HepG2 (cell line): ENCODE measurements around the gene UGT1A7.

ENCODE experiments used
- CBFB ChIP-seq: sonication (generic); formaldehyde crosslinking; IDR thresholded peaks from 2 replicates; pipeline ENCODE4 v1.4.0; 2020; ENCODE audit warnings: missing genetic modification reagents
- EZH2 ChIP-seq: conservative IDR thresholded peaks from 2 replicates; pipeline ENCODE4 v1.6.1; 2012; ENCODE audit warnings: mild to moderate bottlenecking, low read depth, low read length, moderate library complexity
- FOXM1 ChIP-seq: sonication (generic); formaldehyde crosslinking; IDR thresholded peaks from 2 replicates; pipeline ENCODE4 v1.5.0; 2020; ENCODE audit warnings: missing genetic modification reagents
- HOXD1 ChIP-seq: sonication (generic); formaldehyde crosslinking; IDR thresholded peaks from 2 replicates; pipeline ENCODE4 v1.5.0; 2020; ENCODE audit warnings: missing genetic modification reagents
- NFRKB ChIP-seq: fragments of 450-650 bp; IDR thresholded peaks from 2 replicates; pipeline ENCODE4 v1.6.1; 2017
- PRPF4 ChIP-seq: fragments of 200-400 bp; formaldehyde crosslinking; IDR thresholded peaks from 2 replicates; pipeline ENCODE4 v1.6.1; 2016; ENCODE audit warnings: low read length, low read depth; ENCODE audit not compliant: poor library complexity, severe bottlenecking
- TARDBP ChIP-seq: sonication (generic); formaldehyde crosslinking; IDR thresholded peaks from 2 replicates; pipeline ENCODE4 v1.8.0; 2022; ENCODE audit warnings: mild to moderate bottlenecking, missing genetic modification reagents
- YY1 ChIP-seq: IDR thresholded peaks from 2 replicates; pipeline ENCODE4 v1.6.1; 2011; ENCODE audit warnings: low read length, low read depth, moderate library complexity, mild to moderate bottlenecking; ENCODE audit not compliant: insufficient read depth, insufficient replicate concordance
- ZSCAN21 ChIP-seq: sonication (generic); formaldehyde crosslinking; IDR thresholded peaks from 2 replicates; pipeline ENCODE4 v1.8.0; 2022; ENCODE audit warnings: mild to moderate bottlenecking, missing genetic modification reagents, moderate library complexity, borderline replicate concordance
- TF ChIP-seq, protein P1 (sequence below): sonication (generic); formaldehyde crosslinking; IDR thresholded peaks from 2 replicates; pipeline ENCODE4 v1.9.0; 2021; ENCODE audit warnings: missing genetic modification reagents, borderline replicate concordance
- TF ChIP-seq, protein P2 (sequence below): sonication (generic); formaldehyde crosslinking; IDR thresholded peaks from 2 replicates; pipeline ENCODE4 v1.5.0; 2020; ENCODE audit warnings: mild to moderate bottlenecking, missing genetic modification reagents, moderate library complexity
- TF ChIP-seq, protein P3 (sequence below): sonication (generic); formaldehyde crosslinking; IDR thresholded peaks from 2 replicates; pipeline ENCODE4 v1.4.0; 2020; ENCODE audit warnings: missing genetic modification reagents; ENCODE audit errors: not compliant biosample characterization

DNA sequence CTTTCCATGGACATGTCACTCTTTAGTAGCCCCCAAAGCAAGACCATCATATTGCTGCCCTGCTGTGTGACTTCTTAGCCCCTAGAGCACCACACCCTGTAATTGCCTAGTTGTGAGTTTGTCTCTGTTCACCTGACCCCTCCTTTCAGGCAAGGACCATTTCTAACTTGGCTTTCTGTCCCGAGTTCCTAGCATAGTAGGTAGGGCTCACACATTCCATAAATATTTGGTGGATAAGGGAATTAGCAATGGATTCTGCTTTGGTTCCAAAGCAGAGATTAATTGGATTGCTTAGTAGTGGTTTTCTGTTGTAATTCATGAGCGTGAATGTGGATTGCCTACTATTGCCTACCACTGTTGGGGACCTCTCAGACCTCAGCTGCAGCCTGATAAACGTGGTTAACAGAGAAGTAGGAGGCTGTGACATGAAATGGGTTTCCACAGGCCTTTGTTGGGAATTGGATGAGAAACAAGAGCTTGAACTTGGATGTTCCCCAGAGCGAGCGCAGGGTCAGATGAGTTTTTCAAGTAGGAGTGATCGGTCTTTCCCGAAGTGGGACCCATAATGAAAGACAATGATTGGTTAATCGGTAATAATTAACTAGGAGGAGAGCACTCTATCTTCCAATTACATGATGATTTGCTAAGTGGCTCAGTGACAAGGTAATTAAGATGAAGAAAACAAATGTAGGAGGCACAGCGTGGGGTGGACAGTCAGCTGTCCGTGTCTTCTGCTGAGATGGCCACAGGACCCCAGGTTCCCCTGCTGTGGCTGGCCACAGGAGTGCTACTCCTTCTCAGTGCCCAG lies 65.0 kb downstream of the UGT1A7 start:
- TF ChIP-seq, protein P1, sequence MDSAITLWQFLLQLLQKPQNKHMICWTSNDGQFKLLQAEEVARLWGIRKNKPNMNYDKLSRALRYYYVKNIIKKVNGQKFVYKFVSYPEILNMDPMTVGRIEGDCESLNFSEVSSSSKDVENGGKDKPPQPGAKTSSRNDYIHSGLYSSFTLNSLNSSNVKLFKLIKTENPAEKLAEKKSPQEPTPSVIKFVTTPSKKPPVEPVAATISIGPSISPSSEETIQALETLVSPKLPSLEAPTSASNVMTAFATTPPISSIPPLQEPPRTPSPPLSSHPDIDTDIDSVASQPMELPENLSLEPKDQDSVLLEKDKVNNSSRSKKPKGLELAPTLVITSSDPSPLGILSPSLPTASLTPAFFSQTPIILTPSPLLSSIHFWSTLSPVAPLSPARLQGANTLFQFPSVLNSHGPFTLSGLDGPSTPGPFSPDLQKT (CRISPR knock-in tag) = no peak
- TF ChIP-seq EZH2 (no peak), ZSCAN21 (CRISPR knock-in tag) (no peak), CBFB (CRISPR knock-in tag) (no peak), TARDBP (CRISPR knock-in tag) (no peak), NFRKB (no peak), PRPF4 (no peak), YY1 (no peak), FOXM1 (no peak), HOXD1 (no peak)
- TF ChIP-seq, protein P2, sequence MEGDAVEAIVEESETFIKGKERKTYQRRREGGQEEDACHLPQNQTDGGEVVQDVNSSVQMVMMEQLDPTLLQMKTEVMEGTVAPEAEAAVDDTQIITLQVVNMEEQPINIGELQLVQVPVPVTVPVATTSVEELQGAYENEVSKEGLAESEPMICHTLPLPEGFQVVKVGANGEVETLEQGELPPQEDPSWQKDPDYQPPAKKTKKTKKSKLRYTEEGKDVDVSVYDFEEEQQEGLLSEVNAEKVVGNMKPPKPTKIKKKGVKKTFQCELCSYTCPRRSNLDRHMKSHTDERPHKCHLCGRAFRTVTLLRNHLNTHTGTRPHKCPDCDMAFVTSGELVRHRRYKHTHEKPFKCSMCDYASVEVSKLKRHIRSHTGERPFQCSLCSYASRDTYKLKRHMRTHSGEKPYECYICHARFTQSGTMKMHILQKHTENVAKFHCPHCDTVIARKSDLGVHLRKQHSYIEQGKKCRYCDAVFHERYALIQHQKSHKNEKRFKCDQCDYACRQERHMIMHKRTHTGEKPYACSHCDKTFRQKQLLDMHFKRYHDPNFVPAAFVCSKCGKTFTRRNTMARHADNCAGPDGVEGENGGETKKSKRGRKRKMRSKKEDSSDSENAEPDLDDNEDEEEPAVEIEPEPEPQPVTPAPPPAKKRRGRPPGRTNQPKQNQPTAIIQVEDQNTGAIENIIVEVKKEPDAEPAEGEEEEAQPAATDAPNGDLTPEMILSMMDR (CRISPR knock-in tag) = no peak
- TF ChIP-seq, protein P3, sequence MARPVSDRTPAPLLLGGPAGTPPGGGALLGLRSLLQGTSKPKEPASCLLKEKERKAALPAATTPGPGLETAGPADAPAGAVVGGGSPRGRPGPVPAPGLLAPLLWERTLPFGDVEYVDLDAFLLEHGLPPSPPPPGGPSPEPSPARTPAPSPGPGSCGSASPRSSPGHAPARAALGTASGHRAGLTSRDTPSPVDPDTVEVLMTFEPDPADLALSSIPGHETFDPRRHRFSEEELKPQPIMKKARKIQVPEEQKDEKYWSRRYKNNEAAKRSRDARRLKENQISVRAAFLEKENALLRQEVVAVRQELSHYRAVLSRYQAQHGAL (CRISPR knock-in tag) = no peak
